Prostate gland (tissue), 2 donors: ENCODE results near the gene TPX2. TPM values are rescaled to one million over a fixed set of nuclear protein-coding genes. Genes with fewer than 3 reads are reported as not detected.

Source experiments
- DNase-seq: peaks from one replicate; pipeline ENCODE4 v3.0.0-alpha.2; 2019; ENCODE audit warnings: low spot score
- H3K27ac ChIP-seq, 2 donors: fragments of 200-600 bp; sonication (generic); 2 replicates each; pipeline ENCODE4 v1.5.1; 2017 to 2019
- H3K27me3 ChIP-seq: fragments of 200-600 bp; sonication (generic); replicated peaks from 2 replicates; pipeline ENCODE4 v1.5.1; 2019; ENCODE audit not compliant: insufficient read depth
- H3K36me3 ChIP-seq, 2 donors: fragments of 200-600 bp; sonication (generic); 1 replicate in 1 of 2; 2 replicates in 1 of 2; pipeline versions ENCODE4 v1.5.1 to v1.8.1; 2017 to 2019
- H3K4me1 ChIP-seq: fragments of 200-600 bp; sonication (generic); replicated peaks from 2 replicates; pipeline ENCODE4 v1.5.1; 2019
- H3K4me3 ChIP-seq, 2 donors: fragments of 200-600 bp; sonication (generic); 2 replicates each; pipeline ENCODE4 v1.5.1; 2017 to 2019
- H3K9me3 ChIP-seq: fragments of 200-600 bp; sonication (generic); 2 replicates; pipeline ENCODE4 v1.5.1; 2017
- POLR2A ChIP-seq: fragments of 450-650 bp; IDR thresholded peaks from one replicate; pipeline ENCODE4 v1.6.1; 2016; ENCODE audit warnings: antibody characterized with exemption, mild to moderate bottlenecking
- POLR2AphosphoS5 ChIP-seq: sonication (generic); formaldehyde crosslinking; IDR thresholded peaks from one replicate; pipeline ENCODE4 v1.6.1; 2017; ENCODE audit warnings: antibody characterized with exemption
- WGBS: methylation state at CpG from one replicate; pipeline ENCODE4 v1.1.5; 2018; 5-methylcytosine and 5-hydroxymethylcytosine counted together
- intact Hi-C: fragments of 100-400 bp; cut with DNase I; formaldehyde crosslinking; loops from one replicate; pipeline ENCODE4 v1.14.2; 2022
- total RNA-seq, 2 donors: library from RNA; depleted of rRNA; stranded (reverse); fragments of >200 nt; gene quantifications; one replicate each; pipeline ENCODE4 v1.1.0, GENCODE V29; 2016
- TF ChIP-seq, protein P1 (sequence below), 4 experiments: fragments of 200-600 bp in 2 of 4; fragments of 450-650 bp in 2 of 4; sonication (generic) in 2 of 4; IDR thresholded peaks; 1 replicate in 3 of 4; 2 replicates in 1 of 4; pipeline ENCODE4 v1.5.1; 2016 to 2019; ENCODE audit warnings: antibody characterized with exemption in 4 of 4, mild to moderate bottlenecking in 2 of 4, moderate library complexity in 2 of 4

The TPX2 gene
- total RNA-seq, 2 donors from 2014 or later, result 1.4 to 23.2 TPM

DNA sequence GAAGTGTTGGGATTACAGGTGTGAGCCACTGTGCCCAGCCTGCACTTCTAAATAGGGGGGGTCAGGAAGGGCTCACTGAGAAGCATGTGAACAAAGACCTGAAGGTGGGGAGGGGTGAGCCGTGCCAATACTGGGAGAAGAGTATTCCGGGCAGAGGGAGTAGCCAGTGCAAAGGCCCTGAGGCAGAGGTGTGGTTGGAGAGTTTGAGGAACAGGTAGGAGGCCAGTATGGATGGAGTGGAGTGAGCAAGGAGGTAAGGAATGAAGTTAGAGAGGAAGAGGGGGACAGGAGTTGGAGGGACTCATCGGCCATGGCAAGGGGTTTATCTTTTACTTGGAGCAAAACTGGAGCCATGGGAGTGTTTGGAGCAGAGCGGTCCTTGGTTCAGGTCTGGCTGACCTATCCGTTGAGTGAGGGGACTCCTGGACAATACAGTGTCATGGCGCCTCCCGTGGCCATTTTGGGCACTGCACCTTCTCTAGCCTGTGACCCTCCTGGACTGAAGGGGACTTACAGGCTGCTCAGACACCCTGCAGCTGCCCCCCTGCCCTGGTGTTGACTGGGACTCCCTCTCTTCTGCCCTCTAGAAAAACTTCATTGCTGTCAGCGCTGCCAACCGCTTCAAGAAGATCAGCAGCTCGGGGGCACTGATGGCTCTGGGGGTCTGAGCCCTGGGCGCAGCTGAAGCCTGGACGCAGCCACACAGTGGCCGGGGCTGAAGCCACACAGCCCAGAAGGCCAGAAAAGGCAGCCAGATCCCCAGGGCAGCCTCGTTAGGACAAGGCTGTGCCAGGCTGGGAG, 94.2 kb downstream of the TPX2 start:
- no peak for DNase-seq
- no peaks in the 10 kb centered on the region for H3K9me3 ChIP-seq
- H3K4me3 ChIP-seq, result no peak overlapping the region
- H3K36me3 ChIP-seq, result no peaks in the 10 kb centered on the region
- H3K4me1 ChIP-seq, result no peaks in the 10 kb centered on the region
- no peaks in the 10 kb centered on the region for H3K27me3 ChIP-seq
- no peak overlapping the region for H3K27ac ChIP-seq
- intact Hi-C loops, result no loop called here
- TF ChIP-seq, protein P1, sequence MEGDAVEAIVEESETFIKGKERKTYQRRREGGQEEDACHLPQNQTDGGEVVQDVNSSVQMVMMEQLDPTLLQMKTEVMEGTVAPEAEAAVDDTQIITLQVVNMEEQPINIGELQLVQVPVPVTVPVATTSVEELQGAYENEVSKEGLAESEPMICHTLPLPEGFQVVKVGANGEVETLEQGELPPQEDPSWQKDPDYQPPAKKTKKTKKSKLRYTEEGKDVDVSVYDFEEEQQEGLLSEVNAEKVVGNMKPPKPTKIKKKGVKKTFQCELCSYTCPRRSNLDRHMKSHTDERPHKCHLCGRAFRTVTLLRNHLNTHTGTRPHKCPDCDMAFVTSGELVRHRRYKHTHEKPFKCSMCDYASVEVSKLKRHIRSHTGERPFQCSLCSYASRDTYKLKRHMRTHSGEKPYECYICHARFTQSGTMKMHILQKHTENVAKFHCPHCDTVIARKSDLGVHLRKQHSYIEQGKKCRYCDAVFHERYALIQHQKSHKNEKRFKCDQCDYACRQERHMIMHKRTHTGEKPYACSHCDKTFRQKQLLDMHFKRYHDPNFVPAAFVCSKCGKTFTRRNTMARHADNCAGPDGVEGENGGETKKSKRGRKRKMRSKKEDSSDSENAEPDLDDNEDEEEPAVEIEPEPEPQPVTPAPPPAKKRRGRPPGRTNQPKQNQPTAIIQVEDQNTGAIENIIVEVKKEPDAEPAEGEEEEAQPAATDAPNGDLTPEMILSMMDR (IDR thresholded peaks at IDR 0.05), result peak in 3 of 4 experiments; percentile 37 to 60 (median 46)
- TF ChIP-seq POLR2A, result no peak
- WGBS, result 66% methylated on average over 14 of the region's 14 CpGs

DNA sequence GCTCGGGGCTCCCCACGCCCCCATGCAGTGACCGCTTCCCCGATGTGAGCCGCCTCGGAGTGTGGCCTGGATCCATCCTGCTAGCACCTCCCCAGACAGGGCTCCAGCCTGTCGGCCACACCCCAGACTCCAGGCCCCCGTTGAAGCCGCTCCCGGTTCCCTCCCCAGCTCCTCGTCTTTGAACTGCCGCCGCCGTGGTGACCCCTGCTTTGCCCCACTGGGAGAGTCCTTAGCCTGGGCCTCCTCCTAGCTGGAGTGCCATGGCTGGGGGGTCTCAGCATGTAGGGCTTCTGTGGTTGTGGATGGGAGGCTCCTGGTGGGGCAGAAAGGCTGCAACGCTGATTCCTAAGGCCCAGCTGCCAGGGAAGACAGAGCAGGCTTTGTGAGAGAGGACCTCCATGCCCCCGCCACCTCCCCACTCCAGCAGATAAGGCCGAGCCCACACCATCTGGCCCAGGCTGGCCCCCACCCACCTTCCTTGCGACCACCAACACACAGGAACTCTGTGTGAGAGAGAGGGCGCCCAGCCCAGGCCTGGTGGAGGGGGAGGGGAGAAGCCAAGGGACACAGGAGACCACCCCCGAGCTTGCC, 94.9 kb downstream of the TPX2 start:
- Histone ChIP-seq H3K4me3 (no peak overlapping the region), H3K27me3 (no peaks in the 10 kb centered on the region), H3K27ac (no peak overlapping the region), H3K36me3 (no peaks in the 10 kb centered on the region), H3K4me1 (no peaks in the 10 kb centered on the region), H3K9me3 (no peaks in the 10 kb centered on the region)
- TF ChIP-seq, protein P1 (IDR thresholded peaks at IDR 0.05), result no peak
- TF ChIP-seq POLR2AphosphoS5 (no peak), POLR2A (no peak)
- 78% methylated on average over 17 of the region's 20 CpGs for WGBS
- DNase-seq, result no peak
- intact Hi-C loops, result no loop called here

DNA sequence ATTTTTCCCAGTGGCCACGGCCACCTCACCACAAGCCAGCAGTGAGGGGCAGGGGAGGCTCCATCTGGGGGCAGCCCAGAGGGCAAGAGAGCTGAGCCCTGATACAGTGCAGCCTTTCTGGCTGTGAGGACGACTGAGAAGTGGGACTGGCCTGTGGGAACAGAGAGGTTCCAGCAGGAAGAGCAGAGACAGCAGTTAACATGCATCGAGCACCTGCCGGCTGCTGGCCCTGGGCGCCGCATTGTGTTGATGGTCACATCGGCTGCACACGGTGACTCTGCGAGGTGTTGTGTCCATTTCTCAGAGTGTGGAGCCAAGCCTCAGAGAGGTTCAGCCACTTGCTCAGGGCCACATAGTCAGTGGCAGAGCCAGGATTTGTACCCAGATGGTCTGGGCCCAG, 96.5 kb downstream of the TPX2 start:
- TF ChIP-seq, protein P1 (IDR thresholded peaks at IDR 0.05), result no peak
- no peak for DNase-seq
- no peaks in the 10 kb centered on the region for H3K4me1 ChIP-seq
- WGBS, result 78% methylated on average over 9 of the region's 9 CpGs
- intact Hi-C loops, result no loop called here
- H3K36me3 ChIP-seq, result no peaks in the 10 kb centered on the region
- no peaks in the 10 kb centered on the region for H3K9me3 ChIP-seq
- H3K4me3 ChIP-seq, result no peak overlapping the region
- H3K27ac ChIP-seq, result no peak overlapping the region
- no peaks in the 10 kb centered on the region for H3K27me3 ChIP-seq

DNA sequence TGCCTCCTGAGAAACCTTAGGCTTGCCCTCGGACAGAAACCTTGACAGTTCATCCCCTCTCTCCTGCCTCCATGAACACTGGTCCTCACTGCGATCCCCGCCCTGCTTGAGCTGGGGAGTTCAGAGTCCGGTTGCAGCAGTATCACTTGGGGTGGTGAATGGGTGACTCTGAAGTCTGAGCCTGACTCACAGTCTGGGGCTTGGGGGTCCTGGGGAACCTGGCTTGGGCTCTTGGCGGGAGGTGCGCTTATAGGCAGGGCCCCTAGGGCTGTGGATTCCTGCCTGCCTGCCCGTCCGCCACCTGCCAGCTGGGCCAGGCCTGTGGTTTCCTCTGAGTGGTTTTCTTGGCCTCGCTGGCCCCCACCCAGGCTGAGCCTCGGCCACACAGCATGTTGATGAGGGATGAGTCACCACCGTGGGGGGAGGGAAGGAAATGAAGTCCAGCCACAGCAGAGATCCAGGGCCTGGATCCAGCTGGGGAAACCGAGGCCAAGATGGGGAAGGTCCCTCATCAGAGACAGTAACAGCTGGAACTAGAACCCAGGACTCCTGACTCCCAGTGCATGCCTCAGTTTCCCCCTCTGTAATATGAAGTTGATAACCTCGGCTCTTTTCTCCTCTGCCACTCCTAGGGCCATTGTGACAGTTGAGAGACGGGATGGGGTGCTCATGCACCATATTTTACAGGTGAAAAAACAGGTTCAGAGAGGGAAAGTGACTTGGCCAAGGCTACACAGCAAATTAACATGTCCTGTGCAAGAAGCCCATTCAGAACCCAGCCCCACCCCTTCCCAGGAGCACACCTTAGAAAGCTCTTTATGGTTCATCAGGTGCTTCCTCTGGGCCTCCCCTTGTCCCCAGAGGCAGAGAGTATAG, 97.1 kb downstream of the TPX2 start:
- H3K9me3 ChIP-seq, result no peaks in the 10 kb centered on the region
- H3K4me1 ChIP-seq, result no peaks in the 10 kb centered on the region
- intact Hi-C loops, result no loop called here
- H3K27ac ChIP-seq, result no peak overlapping the region
- H3K4me3 ChIP-seq, result no peak overlapping the region
- peak; percentile 21 for TF ChIP-seq POLR2AphosphoS5
- TF ChIP-seq, protein P1 (IDR thresholded peaks at IDR 0.05), result no peak
- no peak for DNase-seq
- H3K27me3 ChIP-seq, result no peaks in the 10 kb centered on the region
- 36% methylated on average over 14 of the region's 14 CpGs for WGBS
- no peaks in the 10 kb centered on the region for H3K36me3 ChIP-seq
